ENCODE measurements around the gene PRMT7. TPM values are rescaled to one million over a fixed set of nuclear protein-coding genes. Genes with fewer than 3 reads are reported as not detected.
"Not testable (repeated sequence)": the region's sequence is repeated elsewhere in the genome, so short reads cannot be mapped to it uniquely, and the experiment has no call there.

PRMT7 gene
- total and polyA plus RNA-seq, 2 donors (not counting 1 experiment from before 2014, with no cell fraction given), result 76.9 to 80.4 TPM

DNA sequence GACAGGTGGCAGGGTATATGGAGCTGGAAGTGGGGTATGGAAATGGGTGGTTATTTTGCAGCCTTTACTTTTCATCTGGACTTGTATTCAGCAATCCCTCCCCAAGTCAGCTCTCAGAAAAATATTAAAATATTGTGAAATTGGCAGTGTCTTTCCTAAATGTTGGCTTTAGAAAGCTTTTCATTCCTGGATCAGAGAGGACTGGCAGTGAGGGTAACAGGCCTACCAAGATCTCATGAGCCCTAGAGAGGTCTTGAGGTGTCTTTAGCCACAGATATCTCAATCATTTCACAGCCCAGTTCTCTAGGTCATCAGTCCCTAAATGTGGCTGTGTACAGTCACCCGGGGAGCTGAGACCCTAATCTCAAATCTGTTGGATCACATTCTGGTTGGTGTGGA, 22.6 kb upstream of the PRMT7 start:
- WGBS (ENCODE audit: insufficient coverage), result 100% methylated on average over 1 of the region's 1 CpG
- no peak for TF ChIP-seq EZH2 (IDR thresholded peaks at IDR 0.05; ENCODE audit: borderline replicate concordance, insufficient read depth, low read depth, low read length, poor library complexity, severe bottlenecking)
- TF ChIP-seq, protein P1, sequence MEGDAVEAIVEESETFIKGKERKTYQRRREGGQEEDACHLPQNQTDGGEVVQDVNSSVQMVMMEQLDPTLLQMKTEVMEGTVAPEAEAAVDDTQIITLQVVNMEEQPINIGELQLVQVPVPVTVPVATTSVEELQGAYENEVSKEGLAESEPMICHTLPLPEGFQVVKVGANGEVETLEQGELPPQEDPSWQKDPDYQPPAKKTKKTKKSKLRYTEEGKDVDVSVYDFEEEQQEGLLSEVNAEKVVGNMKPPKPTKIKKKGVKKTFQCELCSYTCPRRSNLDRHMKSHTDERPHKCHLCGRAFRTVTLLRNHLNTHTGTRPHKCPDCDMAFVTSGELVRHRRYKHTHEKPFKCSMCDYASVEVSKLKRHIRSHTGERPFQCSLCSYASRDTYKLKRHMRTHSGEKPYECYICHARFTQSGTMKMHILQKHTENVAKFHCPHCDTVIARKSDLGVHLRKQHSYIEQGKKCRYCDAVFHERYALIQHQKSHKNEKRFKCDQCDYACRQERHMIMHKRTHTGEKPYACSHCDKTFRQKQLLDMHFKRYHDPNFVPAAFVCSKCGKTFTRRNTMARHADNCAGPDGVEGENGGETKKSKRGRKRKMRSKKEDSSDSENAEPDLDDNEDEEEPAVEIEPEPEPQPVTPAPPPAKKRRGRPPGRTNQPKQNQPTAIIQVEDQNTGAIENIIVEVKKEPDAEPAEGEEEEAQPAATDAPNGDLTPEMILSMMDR (IDR thresholded peaks at IDR 0.05), result no peak
- intact Hi-C loops (cut with micrococcal nuclease), result loop anchor here (2.0 to 5.0 kb wide), 3 partner anchors 41 to 289 kb away; partner anchors contain the start of genes DPEP2 and PLA2G15

DNA sequence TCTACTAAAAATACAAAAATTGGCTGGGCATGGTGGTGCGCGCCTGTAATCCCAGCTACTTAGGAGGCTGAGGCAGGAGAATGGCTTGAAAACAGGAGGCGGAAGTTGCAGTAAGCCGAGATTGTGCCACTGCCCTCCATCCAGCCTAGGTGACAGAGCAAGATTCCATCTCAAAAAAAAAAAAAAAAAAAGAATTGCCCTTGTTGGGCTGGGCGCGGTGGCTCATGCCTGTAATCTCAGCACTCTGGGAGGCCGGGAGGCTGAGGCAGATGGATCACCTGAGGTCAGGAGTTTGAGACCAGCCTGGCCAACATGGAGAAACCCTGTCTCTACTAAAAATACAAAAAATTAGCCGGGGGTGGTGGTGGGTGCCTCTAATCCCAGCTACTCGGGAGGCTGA, 22.0 kb upstream of the PRMT7 start:
- H4K20me1 ChIP-seq (ENCODE audit: control insufficient read depth, insufficient read depth, low read length, poor library complexity, severe bottlenecking); DNase-seq; H3K27me3 Mint-ChIP-seq; H2AFZ ChIP-seq (ENCODE audit: insufficient read depth, low read depth, low read length, poor library complexity, severe bottlenecking); H3K27me3 ChIP-seq (replicated peaks in 1 of 4; ENCODE audit: control extremely low read depth in 1 of 4, control insufficient read depth in 3 of 4, insufficient read depth in 4 of 4, low read length in 3 of 4); H3K9me3 Mint-ChIP-seq (ENCODE audit: insufficient read depth); H3K4me3 ChIP-seq (ENCODE audit: control extremely low read depth in 1 of 5, extremely low read depth in 1 of 5, insufficient read depth in 1 of 5, low read depth in 2 of 5, low read length in 4 of 5); H3K9me3 ChIP-seq (ENCODE audit: control extremely low read depth in 1 of 3, control insufficient read depth in 2 of 3, insufficient read depth in 1 of 3, low read length in 2 of 3); H3K4me3 Mint-ChIP-seq; ATAC-seq (ENCODE audit: low read depth); H3K9ac ChIP-seq (ENCODE audit: low read length): not testable (repeated sequence)
- Mint-ChIP-seq H3K27ac (peak overlapping the region; percentile 94), H3K4me1 (peaks cover 71% of the 10 kb centered on the region)
- ChIA-PET POLR2A (interaction anchor here (1.0 to 1.8 kb wide), 2 partner anchors 22 to 25 kb away, joined by 5 to 11 read pairs; partner anchors contain the start of genes PRMT7, SLC7A6 and SLC7A6OS), CTCF (interaction anchor here (1.0 to 10.2 kb wide), 6 partner anchors 22 to 1021 kb away, joined by 3 to 289 read pairs (median 8); partner anchors contain the start of genes PRMT7, SLC7A6 and SLC7A6OS)
- H3K36me3 ChIP-seq (replicated peaks in 1 of 2; ENCODE audit: control extremely low read depth in 1 of 2, control insufficient read depth in 1 of 2, extremely low read depth in 1 of 2, insufficient read depth in 2 of 2, low read length in 1 of 2), result peaks cover 2 to 43% of the 10 kb centered on the region in 2 experiments
- H3K4me1 ChIP-seq (ENCODE audit: control insufficient read depth in 2 of 2, insufficient read depth in 2 of 2, low read length in 2 of 2), result peaks cover 65 to 84% of the 10 kb centered on the region in 2 donors
- peak overlapping the region; percentile 56 to 92 for H3K27ac ChIP-seq (ENCODE audit: low read length in 2 of 2)
- H3K4me2 ChIP-seq (replicated peaks; ENCODE audit: low read depth, low read length, poor library complexity, severe bottlenecking), result peak overlapping the region; percentile 51
- 50% methylated on average over 2 of the region's 9 CpGs for WGBS (ENCODE audit: insufficient coverage)
- intact Hi-C loops (cut with micrococcal nuclease), result loop anchor here (1.0 to 5.0 kb wide), 6 partner anchors 13 to 290 kb away; partner anchors contain the start of genes DPEP2, PLA2G15, SLC7A6 and SLC7A6OS
- peaks cover 77% of the 10 kb centered on the region for H3K79me2 ChIP-seq (ENCODE audit: control insufficient read depth, insufficient read depth, low read length)

More for the DNA sequence above, 22.6 kb upstream of the PRMT7 start:
- no peaks in the 10 kb centered on the region for H3K9me3 ChIP-seq (ENCODE audit: control extremely low read depth in 1 of 3, control insufficient read depth in 2 of 3, insufficient read depth in 1 of 3, low read length in 2 of 3)
- ATAC-seq (ENCODE audit: low read depth), result no peak
- peaks cover 2 to 40% of the 10 kb centered on the region in 2 experiments for H3K36me3 ChIP-seq (replicated peaks in 1 of 2; ENCODE audit: control extremely low read depth in 1 of 2, control insufficient read depth in 1 of 2, extremely low read depth in 1 of 2, insufficient read depth in 2 of 2, low read length in 1 of 2)
- no peaks in the 10 kb centered on the region for H4K20me1 ChIP-seq (ENCODE audit: control insufficient read depth, insufficient read depth, low read length, poor library complexity, severe bottlenecking)
- no peak for DNase-seq
- no peaks in the 10 kb centered on the region for H3K27me3 Mint-ChIP-seq
- ChIA-PET POLR2A (interaction anchor here (0.6 to 1.0 kb wide), 3 partner anchors 15 to 601 kb away, joined by 5 to 6 read pairs (median 6); partner anchors contain the start of genes PRMT7 and SLC7A6OS), CTCF (interaction anchor here (0.7 to 10.2 kb wide), 5 partner anchors 23 to 1021 kb away, joined by 3 to 289 read pairs (median 15); partner anchors contain the start of genes PRMT7, SLC7A6 and SLC7A6OS)
- peak overlapping the region; percentile 61 to 92 for H3K27ac ChIP-seq (ENCODE audit: low read length in 2 of 2)
- peaks cover 71 to 90% of the 10 kb centered on the region in 2 donors for H3K4me1 ChIP-seq (ENCODE audit: control insufficient read depth in 2 of 2, insufficient read depth in 2 of 2, low read length in 2 of 2)
- H3K79me2 ChIP-seq (ENCODE audit: control insufficient read depth, insufficient read depth, low read length), result peaks cover 71% of the 10 kb centered on the region
- no peak overlapping the region for H2AFZ ChIP-seq (ENCODE audit: insufficient read depth, low read depth, low read length, poor library complexity, severe bottlenecking)
- H3K9me3 Mint-ChIP-seq (ENCODE audit: insufficient read depth), result no peaks in the 10 kb centered on the region
- no peaks in the 10 kb centered on the region for H3K27me3 ChIP-seq (replicated peaks in 1 of 4; ENCODE audit: control extremely low read depth in 1 of 4, control insufficient read depth in 3 of 4, insufficient read depth in 4 of 4, low read length in 3 of 4)
- H3K4me3 Mint-ChIP-seq, result peak overlapping the region; percentile 78
- peak overlapping the region; percentile 94 for H3K27ac Mint-ChIP-seq
- H3K9ac ChIP-seq (ENCODE audit: low read length), result no peak overlapping the region
- peak overlapping the region; percentile 75 for H3K4me2 ChIP-seq (replicated peaks; ENCODE audit: low read depth, low read length, poor library complexity, severe bottlenecking)
- no peak overlapping the region for H3K4me3 ChIP-seq (ENCODE audit: control extremely low read depth in 1 of 5, extremely low read depth in 1 of 5, insufficient read depth in 1 of 5, low read depth in 2 of 5, low read length in 4 of 5)
- H3K4me1 Mint-ChIP-seq, result peaks cover 77% of the 10 kb centered on the region
